NCI-H774 (cell line): ENCODE measurements around the gene IRF4.

Source experiments
- DNase-seq: peaks from one replicate; lab custom pipeline; 2025; lab: John Stamatoyannopoulos, UW

The IRF4 gene

DNA sequence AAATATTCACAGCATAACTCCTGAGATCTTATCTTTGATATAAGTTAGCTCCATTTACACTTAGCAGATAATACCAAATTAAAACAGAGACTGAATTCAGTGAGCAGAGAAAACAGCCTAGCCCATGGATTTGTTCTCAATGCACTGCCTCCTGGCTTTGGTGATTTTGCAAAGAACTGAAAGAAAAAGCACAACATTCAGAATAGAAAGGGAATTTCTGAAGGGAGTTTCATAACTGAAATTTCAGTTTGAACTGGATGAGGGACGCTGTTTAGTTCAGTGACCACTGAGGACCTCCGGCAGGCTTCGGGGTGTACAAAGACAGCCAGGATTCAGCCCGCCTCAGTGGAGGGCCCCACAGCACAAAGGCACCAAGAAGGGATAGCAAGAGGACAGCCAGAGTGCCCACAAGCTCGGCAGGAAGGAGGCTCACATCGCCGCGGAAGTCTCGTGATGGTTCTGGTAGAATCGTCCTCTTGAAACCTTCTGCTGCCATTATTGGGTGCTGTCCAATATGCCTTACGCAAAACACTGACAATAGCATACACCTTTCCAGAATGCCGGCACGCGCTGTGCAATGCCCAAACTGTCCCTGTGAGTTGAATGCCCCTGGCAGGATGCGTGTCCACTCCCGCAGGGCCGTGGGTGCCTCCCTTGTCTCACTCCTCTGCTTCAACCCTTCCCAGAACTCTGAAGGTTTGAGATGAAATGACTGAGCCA, 9.7 kb upstream of the IRF4 start:
- no peak for DNase-seq

GRCh38 chr6:382883-383810, 8.4 kb upstream of the IRF4 start:
- DNase-seq: no peak

GRCh38 chr6:383856-384255, 7.7 kb upstream of the IRF4 start:
- DNase-seq: no peak

GRCh38 chr6:384898-385297, 6.7 kb upstream of the IRF4 start:
- no peak for DNase-seq

- DNase-seq: no peak
These were observed 5.9 kb upstream of the IRF4 start for GRCh38 chr6:385614-386013.

- DNase-seq: no peak
These were observed 4.8 kb upstream of the IRF4 start for GRCh38 chr6:386688-387266.

- DNase-seq: no peak
These were observed 4.2 kb upstream of the IRF4 start for GRCh38 chr6:387293-387741.

DNA sequence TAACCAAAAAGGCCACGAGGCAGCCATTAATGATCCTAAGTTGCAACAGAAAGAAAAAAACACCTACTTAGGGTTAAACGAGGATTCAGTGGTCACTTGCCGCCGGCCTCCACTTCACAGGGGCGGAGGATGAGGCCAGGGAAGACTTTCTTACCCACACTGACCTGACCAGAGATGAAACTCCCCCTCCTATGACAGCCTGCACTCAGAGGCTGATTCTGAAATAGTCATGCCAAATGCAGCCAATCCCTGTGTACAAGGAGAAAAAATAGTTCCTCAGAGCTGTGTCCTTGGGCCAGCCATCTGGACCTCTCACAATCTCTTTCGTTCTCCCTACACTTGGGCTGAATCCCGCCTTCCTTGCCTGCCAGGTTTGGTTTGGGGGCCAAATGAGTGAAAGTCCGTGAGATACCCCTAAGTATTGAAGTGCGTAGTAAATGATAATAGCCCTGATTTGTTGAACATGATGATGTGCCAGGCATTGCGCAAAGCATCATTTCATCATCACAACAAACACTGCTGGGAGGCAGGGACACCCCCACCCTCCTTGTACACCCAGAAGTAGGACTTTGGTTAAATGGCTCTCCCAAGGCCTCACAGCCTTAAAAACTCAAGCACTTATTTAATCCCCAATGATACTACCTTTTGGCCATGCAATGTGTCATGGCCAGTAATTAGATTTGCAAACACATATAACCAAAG, 3.2 kb upstream of the IRF4 start:
- no peak for DNase-seq

DNA sequence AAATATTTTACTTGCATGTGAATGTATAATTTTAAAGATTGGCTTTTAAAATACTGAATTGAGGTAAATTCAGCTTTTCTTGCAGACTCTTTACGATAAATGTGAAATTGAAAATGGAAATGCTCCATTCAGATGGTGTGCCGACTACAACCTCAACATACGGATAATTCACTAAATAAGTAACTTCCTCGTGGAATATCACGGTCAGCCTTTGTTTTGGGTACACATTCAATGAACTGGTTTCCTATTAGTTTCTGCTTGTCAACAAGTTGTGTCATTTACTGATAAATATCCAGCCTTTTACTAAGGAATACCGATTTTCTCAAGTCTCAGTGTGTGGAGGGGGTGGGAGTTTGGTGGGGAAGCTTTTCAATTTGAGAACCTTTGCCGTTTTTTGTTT, 2.4 kb upstream of the IRF4 start:
- DNase-seq: no peak

- no peak for DNase-seq
These were observed 1.9 kb upstream of the IRF4 start for GRCh38 chr6:389622-390021.

GRCh38 chr6:390914-391558, 516 bp upstream of the IRF4 start:
- DNase-seq: no peak

DNA sequence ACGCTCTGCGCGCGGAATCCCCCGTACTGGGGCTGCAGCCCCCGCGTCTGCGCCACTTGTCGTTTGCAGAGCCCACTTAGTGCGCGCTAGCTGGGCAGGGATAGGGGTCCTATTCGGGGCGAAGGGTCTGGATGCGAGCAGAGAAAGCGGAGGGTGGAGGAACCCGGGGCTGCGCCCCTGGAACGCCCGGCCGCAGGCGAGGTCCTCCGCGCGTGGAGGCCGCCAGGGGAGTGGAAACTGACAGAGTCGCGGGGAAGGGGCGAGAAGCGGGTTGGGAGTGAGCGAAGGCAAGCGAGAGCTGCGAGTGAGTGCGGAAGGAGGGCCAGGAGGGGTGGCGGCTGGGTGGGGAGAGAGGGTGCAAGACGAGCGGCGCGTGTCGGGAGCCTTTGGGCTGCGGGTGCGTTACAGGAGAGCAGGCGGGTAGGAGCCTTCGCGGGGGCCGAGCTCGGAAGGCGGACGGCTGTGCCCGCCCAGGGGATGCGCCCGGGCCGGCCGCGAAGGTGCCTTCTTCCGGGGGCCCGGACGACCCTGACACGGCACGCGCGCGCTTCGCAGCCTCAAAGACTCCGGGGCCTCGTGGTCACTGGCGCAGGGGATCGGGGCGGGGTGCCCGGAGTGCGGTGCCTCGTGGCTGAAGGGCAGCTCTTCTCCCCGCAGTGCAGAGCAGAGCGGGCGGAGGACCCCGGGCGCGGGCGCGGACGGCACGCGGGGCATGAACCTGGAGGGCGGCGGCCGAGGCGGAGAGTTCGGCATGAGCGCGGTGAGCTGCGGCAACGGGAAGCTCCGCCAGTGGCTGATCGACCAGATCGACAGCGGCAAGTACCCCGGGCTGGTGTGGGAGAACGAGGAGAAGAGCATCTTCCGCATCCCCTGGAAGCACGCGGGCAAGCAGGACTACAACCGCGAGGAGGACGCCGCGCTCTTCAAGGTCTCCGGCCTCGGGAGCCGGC, 1.2 kb downstream of the IRF4 start:
- DNase-seq: no peak

- no peak for DNase-seq
These were observed 2.1 kb downstream of the IRF4 start for GRCh38 chr6:393391-394221.

DNA sequence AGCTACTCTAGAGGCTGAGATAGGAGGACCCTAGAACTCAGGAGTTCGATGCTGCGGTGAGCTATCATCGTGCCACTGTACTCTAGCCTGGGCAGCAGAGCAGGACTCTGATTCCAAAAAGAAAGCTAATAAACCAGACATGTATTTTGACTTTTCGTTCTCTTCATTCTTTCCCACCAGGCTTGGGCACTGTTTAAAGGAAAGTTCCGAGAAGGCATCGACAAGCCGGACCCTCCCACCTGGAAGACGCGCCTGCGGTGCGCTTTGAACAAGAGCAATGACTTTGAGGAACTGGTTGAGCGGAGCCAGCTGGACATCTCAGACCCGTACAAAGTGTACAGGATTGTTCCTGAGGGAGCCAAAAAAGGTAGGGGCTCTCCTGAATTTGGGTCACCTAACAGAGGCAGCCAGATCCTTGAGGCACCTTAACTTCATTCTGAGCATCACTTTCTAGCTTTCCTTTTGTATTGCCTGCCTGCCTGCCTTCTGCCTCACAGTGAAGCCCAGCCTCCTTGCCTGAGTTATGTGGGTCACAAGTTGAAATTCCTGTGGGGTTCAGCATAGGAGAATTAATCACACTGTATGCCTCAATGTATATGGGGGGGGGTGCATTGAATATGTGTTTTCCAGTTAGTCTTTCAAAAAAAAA, 3.2 kb downstream of the IRF4 start:
- no peak for DNase-seq

DNA sequence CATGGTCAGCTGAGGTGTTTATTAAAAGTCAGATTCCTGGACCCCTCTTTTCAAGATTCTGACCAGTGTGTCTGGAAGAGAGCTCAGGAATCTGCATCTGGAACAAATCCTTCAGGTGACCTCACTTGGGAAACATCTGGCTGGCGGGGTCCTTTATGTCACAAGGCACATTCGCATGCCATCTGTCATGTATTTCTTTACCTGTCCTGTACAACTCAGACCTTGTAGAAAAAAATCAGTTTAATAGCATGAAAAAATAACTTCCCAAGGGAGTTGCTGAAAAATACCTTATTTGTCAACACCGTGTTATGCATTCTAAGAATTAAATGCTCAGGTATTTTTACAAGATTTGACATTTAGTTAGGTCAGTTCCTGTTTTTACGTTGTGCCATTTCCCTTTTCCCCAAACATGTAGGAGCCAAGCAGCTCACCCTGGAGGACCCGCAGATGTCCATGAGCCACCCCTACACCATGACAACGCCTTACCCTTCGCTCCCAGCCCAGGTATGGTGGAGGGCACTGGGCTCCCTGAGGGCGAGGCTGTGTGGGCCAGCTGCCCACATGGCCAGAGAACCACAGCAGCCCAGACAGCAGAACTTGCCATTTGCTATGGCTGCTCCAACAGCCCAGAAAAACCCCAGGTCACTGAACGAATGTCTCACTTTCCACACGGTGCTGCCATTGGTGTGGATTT, 4.0 kb downstream of the IRF4 start:
- no peak for DNase-seq

DNA sequence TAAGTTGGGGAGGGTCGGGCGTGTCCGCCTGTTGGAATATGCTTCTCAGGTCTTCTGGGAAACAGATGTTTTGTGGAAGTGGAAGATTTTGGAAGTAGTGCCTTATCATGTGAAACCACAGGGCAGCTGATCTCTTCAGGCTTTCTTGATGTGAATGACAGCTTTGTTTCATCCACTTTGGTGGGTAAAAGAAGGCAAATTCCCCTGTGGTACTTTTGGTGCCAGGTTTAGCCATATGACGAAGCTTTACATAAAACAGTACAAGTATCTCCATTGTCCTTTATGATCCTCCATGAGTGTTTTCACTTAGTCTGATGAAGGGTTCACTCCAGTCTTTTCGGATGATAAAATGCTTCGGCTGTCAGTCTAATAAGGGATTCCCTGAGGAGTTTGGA, 4.6 kb downstream of the IRF4 start:
- no peak for DNase-seq

DNA sequence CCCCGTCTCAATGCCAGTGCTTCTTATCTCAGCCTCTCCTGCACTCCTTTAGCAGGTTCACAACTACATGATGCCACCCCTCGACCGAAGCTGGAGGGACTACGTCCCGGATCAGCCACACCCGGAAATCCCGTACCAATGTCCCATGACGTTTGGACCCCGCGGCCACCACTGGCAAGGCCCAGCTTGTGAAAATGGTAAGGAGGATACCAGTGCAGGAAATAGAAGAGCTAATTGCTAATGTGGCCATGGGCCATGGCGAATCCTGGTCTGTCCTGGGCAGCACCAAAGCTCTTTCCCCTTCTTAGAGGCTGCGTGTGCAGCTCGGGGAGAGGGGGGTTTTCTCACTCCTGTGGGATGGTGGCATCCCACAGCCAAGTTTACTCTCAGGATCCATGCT, 5.5 kb downstream of the IRF4 start:
- DNase-seq: no peak

DNA sequence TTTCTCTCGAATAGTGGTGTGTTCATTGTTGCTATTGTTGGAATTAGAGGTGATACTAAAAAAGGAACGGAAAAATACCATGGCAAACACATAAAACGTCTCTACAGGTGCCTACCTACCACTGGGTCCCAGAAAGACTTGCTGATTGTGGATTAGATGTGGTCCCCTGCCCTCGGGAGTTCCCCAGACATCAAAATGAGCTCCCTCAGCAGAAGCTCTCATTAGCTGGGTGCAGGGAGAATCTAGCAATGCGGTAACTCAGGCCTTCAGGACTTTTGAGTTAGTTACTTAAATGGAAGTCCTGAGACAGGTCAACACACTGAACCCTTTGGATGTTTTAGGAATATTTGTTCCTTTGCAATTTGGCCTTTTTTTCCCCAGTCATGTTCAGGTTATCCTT, 6.1 kb downstream of the IRF4 start:
- no peak for DNase-seq

DNA sequence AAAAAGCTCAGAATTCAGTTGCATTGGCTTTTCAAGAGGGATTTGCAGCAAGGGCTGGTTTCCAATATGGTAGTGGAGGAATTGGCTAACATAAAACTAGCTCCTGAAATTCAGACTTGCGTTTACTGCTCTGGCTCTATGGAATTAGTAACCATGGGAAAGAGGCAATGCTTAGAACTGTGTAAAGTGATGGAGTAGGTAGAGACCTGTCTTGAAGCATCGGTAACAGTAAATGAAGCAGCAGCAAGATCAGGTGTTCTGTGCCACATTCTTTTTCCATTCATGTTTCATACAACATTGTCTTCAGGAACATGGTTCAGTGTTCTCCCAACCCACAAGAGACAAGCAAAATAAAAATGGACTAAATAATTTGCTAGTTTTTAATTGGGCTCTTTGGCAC, 6.5 kb downstream of the IRF4 start:
- no peak for DNase-seq
